NCI-H1105 treated with DMSO at 0.1 percent for 48 hours (cell line): ENCODE measurements around the gene ASF1B.
"Not testable (repeated sequence)": the region's sequence is repeated elsewhere in the genome, so short reads cannot be mapped to it uniquely, and the experiment has no call there.

Experiments used
- DNase-seq: peaks from one replicate; lab custom pipeline; 2025; lab: John Stamatoyannopoulos, UW

Gene ASF1B

GRCh38 chr19:14136509-14137281 lies at the start of gene ASF1B:
TSS of gene ASF1B (minus strand) at chr19:14136589. CDS start at chr19:14136456, 133 bp downstream.
- DNase-seq = peak; percentile 100

GRCh38 chr19:14185691-14186090 lies 49.3 kb upstream of the ASF1B start:
- DNase-seq = not testable (repeated sequence)

- DNase-seq = no peak
Observed at GRCh38 chr19:14185158-14185557, 48.8 kb upstream of the ASF1B start.

GRCh38 chr19:14183741-14184350 lies 47.5 kb upstream of the ASF1B start:
- DNase-seq = no peak

GRCh38 chr19:14182476-14182875 lies 46.1 kb upstream of the ASF1B start:
- no peak for DNase-seq

- no peak for DNase-seq
Observed at GRCh38 chr19:14181906-14182305, 45.5 kb upstream of the ASF1B start.

- DNase-seq = not testable (repeated sequence)
Observed at GRCh38 chr19:14181199-14181598, 44.8 kb upstream of the ASF1B start.

GRCh38 chr19:14177496-14178074 lies 41.2 kb upstream of the ASF1B start:
- no peak for DNase-seq

GRCh38 chr19:14175351-14175792 lies 39.0 kb upstream of the ASF1B start:
- no peak for DNase-seq

GRCh38 chr19:14174883-14175282 lies 38.5 kb upstream of the ASF1B start:
- DNase-seq = no peak

GRCh38 chr19:14168993-14169392 lies 32.6 kb upstream of the ASF1B start:
- DNase-seq = no peak

- no peak for DNase-seq
Observed at GRCh38 chr19:14168259-14168972, 32.0 kb upstream of the ASF1B start.

GRCh38 chr19:14167576-14168138 lies 31.3 kb upstream of the ASF1B start:
- DNase-seq = no peak

GRCh38 chr19:14166999-14167575 lies 30.7 kb upstream of the ASF1B start:
- no peak for DNase-seq

GRCh38 chr19:14165990-14166830 lies 29.8 kb upstream of the ASF1B start:
- DNase-seq = no peak

- DNase-seq = no peak
Observed at GRCh38 chr19:14164724-14165493, 28.5 kb upstream of the ASF1B start.

- DNase-seq = no peak
Observed at GRCh38 chr19:14164082-14164481, 27.7 kb upstream of the ASF1B start.

- DNase-seq = no peak
Observed at GRCh38 chr19:14162871-14163297, 26.5 kb upstream of the ASF1B start.

- DNase-seq = no peak
Observed at GRCh38 chr19:14161305-14161704, 24.9 kb upstream of the ASF1B start.
